OCI-M2 (cell line): ENCODE measurements around the gene IAH1.
"Not testable (repeated sequence)": the region's sequence is repeated elsewhere in the genome, so short reads cannot be mapped to it uniquely, and the experiment has no call there.

Source experiments
- DNase-seq: peaks from one replicate; lab custom pipeline; 2025; ENCODE audit not compliant: unreplicated experiment; lab: John Stamatoyannopoulos, UW

IAH1 gene

GRCh38 chr2:9473308-9473984, 905 bp upstream of the IAH1 start:
- DNase-seq: no peak

- no peak for DNase-seq
These were observed 378 bp upstream of the IAH1 start for GRCh38 chr2:9473985-9474360.

DNA sequence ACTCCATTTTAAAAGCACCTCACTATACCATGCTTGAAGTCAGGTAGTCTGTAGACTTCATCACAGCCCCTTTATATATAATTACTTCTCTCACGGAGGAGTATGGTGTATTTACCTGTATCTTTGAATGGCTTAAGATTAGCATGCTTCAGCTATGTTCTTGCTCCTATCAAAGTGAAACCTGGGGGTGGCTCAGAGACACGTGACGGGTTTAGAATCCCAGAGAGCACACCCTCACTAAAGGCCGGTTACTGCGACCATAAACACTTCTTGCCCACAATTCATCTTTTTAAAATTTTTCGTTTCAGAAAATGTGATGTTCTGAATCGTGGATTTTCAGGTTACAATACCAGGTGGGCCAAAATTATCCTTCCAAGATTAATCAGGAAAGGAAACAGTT, 3.6 kb downstream of the IAH1 start:
- DNase-seq: no peak

GRCh38 chr2:9478526-9478925, 4.2 kb downstream of the IAH1 start:
- DNase-seq: no peak

GRCh38 chr2:9480157-9480556, 5.8 kb downstream of the IAH1 start:
- DNase-seq: no peak

GRCh38 chr2:9483107-9483506, 8.8 kb downstream of the IAH1 start:
- DNase-seq: no peak

DNA sequence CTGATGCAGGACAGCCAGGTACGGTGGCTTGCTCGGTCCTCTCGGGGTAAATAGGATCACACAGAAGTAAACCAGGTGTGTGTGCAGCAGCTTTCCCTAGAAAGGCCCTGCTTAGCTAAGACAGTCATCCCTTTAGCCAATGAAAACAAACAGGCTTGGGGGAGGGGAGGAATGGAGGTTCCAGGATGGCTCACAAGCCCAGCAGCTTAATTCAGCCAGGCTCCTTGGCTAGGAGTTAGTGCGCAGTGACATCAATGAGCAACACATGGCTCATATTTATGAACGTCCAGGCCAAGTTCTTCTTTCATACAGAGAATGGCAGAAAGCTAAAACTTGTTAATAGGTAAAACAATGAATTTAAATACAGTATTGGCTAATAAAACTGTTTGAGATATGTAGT, 10.2 kb downstream of the IAH1 start:
- DNase-seq: no peak

DNA sequence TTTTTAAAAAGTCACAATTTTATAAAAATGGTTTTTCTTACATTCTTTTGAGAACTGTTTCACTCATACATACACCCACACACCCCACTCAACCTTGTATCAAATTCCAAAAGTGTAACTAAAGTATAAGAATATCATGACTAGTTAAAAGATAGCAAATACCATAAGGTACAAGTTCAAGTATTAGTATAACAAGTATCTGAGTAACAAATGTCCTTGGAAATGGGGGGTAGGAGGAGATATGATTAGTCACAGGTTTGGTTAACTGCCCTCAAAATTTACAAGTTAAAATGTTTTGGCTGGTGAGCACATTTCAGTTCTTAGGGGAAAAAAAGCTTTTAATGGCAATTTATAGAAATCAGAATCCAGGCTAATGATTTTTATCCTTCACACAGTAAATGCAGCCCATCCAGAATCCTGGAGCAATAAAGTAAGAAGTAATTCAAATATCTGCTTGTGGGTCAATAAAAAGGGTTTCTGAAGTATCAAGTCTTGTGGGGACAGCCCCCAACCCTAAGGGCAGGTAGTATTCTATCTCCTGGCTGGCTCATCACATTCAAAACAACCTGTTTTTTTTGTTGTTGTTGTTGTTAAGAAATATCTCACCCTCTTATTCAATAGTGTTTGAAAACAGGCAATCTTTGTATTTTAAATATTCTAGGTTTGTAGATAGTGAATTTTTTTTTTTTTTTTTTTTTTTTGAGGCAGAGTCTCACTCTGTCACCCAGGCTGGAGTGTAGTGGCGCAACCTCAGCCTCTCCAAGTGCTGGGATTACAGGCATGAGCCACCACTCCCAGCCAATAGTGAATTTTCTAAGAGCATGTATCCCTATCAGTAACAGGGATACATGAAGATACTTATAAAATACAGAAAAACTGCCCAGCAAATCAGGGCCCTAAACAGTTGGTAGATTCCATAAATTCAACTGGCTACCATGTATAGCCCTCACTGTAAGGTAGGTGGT, 14.5 kb downstream of the IAH1 start:
- no peak for DNase-seq

DNA sequence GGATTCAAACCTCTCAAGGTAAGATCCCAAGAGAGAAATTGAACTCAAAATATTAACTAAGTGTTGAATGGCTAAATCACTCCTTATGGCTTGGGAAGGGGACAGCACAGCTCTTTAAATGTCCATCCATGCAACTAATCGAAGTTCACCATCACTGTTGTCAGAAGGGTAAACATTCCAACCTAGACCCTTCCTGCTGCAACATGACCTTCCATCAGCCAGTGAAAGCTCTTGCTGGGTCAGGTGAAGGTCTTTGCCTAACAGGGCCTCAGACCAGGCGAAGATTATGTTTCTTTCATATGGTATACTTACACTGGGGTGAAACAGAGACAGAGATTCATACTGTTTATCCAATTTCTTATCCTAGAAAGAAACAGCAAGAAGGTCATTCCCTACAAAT, 16.4 kb downstream of the IAH1 start:
- DNase-seq: no peak

GRCh38 chr2:9492927-9493326, 18.6 kb downstream of the IAH1 start:
- DNase-seq: no peak

GRCh38 chr2:9493478-9493877, 19.1 kb downstream of the IAH1 start:
- DNase-seq: no peak

- no peak for DNase-seq
These were observed 19.7 kb downstream of the IAH1 start for GRCh38 chr2:9494081-9494480.

DNA sequence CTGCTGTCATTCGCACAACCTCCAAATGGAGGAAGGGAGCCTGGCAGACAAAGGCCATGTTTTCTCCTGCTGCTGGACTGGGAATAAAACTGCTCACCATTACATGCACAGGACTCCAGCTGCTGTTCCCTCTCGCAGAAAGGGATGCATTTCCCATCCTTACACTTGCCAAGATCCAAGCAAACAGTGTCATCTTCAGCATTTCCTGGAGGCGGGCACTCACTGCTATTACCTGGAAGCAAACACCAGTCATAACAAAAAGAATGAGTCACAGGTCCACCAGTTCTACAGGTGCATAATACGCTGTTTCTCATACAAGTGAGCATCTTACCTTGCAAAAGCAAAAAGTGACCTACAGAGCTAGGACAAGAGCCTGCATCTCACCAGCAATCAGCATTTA, 22.7 kb downstream of the IAH1 start:
- DNase-seq: no peak

DNA sequence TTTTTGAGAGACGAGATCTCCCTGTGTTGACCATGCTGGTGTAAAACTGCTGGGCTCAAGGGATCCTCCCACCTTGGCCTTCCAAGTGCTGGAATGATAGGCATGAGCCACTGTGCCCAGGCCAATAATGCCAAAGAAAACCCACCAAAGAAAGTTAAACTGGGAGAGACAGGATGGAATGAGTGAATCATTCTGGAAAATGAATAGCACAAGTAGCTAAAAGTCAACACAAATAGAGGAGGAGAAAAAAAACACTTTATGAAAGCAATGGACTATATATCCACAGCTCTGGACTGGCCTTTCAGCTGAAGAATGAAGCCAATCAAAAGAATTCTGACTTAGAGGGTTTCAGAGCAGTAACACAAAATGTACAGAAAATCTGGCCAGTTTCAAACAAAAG, 23.9 kb downstream of the IAH1 start:
- DNase-seq: no peak

DNA sequence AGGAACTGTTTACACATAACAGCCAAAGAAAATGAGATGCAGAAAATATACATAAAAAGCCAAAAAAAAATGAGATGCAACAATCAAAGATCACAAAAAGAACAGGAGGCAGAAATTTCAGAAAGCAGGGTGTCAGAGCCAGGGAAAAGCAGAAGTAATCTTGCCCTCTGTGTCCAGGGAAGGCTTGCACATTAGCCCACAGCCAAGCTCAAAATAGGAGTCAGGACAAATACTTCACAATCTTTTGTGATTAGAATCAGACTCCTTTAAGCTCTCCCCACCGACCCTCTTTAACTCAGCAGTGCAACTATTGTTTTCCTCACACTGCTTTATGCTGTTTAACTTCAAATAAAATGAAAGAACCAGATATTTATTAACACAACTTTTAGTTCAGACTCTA, 34.6 kb downstream of the IAH1 start:
- DNase-seq: no peak

DNA sequence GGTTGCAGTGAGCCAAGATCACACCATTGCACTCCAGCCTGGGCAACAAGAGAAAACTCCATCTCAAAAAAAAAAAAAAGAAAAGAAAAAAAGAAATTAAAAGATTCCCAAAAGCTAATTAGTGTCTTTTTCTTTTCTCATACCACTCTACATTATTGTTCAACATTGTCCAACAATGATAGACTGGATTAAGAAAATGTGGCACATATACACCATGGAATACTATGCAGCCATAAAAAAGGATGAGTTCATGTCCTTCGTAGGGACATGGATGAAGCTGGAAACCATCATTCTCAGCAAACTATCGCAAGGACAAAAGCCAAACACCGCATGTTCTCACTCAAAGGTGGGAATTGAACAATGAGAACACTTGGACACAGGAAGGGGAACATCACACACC, 39.6 kb downstream of the IAH1 start:
- DNase-seq: not testable (repeated sequence)

GRCh38 chr2:9517118-9517782, 42.9 kb downstream of the IAH1 start:
- no peak for DNase-seq

GRCh38 chr2:9518163-9518562, 43.8 kb downstream of the IAH1 start:
- no peak for DNase-seq

DNA sequence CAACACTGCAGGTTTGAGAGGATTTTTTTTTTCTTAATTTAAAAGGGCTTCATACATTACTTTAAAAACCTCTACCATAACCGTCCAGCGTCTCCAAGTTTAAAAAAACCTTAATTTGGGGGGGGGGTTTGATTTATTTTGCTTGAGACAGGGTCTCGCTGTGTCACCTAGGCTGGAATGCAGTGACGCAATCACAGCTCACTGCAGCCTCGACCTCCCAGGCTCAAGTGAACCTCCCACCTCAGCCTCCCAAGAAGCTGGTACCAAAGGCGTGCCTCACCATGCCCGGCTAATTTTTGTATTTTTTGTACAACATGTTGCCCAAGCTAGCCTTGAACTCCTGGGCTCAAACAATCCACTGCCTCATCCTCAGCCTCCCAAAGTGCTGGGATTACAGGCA, 44.4 kb downstream of the IAH1 start:
- DNase-seq: no peak

GRCh38 chr2:9519250-9519649, 44.9 kb downstream of the IAH1 start:
- no peak for DNase-seq

- no peak for DNase-seq
These were observed 49.9 kb downstream of the IAH1 start for GRCh38 chr2:9524291-9524690.

- DNase-seq: no peak
These were observed 50.9 kb downstream of the IAH1 start for GRCh38 chr2:9525266-9525665.
